Lung (tissue), 12 donors: Measurements from ENCODE around the gene MYPN. TPM values are rescaled to one million over a fixed set of nuclear protein-coding genes. Genes with fewer than 3 reads are reported as not detected.
A peak's percentile ranks its signal among the peaks of the same experiment; 100 is the strongest.

Experiments
- ATAC-seq: fragments of 200-7000 bp; cut with Tn5 transposase; one replicate; pipeline ENCODE4 v1.9.1; 2020; ENCODE audit warnings: moderate number of reproducible peaks; ENCODE audit not compliant: insufficient read depth, low FRiP score
- DNase-seq, 3 donors: peaks; one replicate each; pipeline ENCODE4 v3.0.0-alpha.2; 2013 to 2017
- H3K27ac ChIP-seq, 2 donors: one replicate each; pipeline ENCODE4 v1.5.1; 2013; ENCODE audit warnings: mild to moderate bottlenecking in 2 of 2, moderate library complexity in 2 of 2, control low read depth in 1 of 2, inconsistent platforms in 1 of 2, low read depth in 1 of 2, low read length in 1 of 2
- H3K27me3 ChIP-seq, 3 donors: one replicate each; pipeline ENCODE4 v1.5.1; 2013; ENCODE audit warnings: low read length in 2 of 3; ENCODE audit not compliant: control insufficient read depth in 3 of 3, insufficient read depth in 3 of 3
- H3K36me3 ChIP-seq, 4 donors: one replicate each; pipeline ENCODE4 v1.5.1; 2013; ENCODE audit warnings: low read length in 4 of 4, mild to moderate bottlenecking in 1 of 4, moderate library complexity in 1 of 4; ENCODE audit not compliant: control insufficient read depth in 4 of 4, insufficient read depth in 4 of 4
- H3K4me1 ChIP-seq, 5 donors: one replicate each; pipeline ENCODE4 v1.5.1; 2013; ENCODE audit warnings: low read length in 5 of 5, mild to moderate bottlenecking in 2 of 5, moderate library complexity in 1 of 5; ENCODE audit not compliant: control insufficient read depth in 5 of 5, insufficient read depth in 5 of 5
- H3K4me3 ChIP-seq: one replicate; pipeline ENCODE4 v1.5.1; 2013; ENCODE audit warnings: mild to moderate bottlenecking, control low read depth, moderate library complexity
- H3K9ac ChIP-seq, 2 donors: one replicate each; pipeline ENCODE4 v1.5.1; 2013; ENCODE audit warnings: low read length in 2 of 2, control low read depth in 1 of 2; ENCODE audit not compliant: insufficient read depth in 1 of 2
- H3K9me3 ChIP-seq, 4 donors: one replicate each; pipeline ENCODE4 v1.5.1; 2013; ENCODE audit warnings: low read length in 3 of 4, mild to moderate bottlenecking in 1 of 4, moderate library complexity in 1 of 4; ENCODE audit not compliant: control insufficient read depth in 4 of 4, insufficient read depth in 3 of 4
- WGBS, 2 donors: extraction: QIAGEN DNeasy Blood & Tissue Kit; methylation state at CpG; one replicate each; pipeline ENCODE4 v1.1.7; 2013; 5-methylcytosine and 5-hydroxymethylcytosine counted together
- polyA plus RNA-seq, 2 donors: library from polyadenylated mRNA; stranded (reverse); fragments of 200-250 nt; gene quantifications; one replicate each; pipeline ENCODE4 v1.2.1, GENCODE V29; 2013
- total RNA-seq, 2 donors: library from RNA; depleted of rRNA in 1 of 2; stranded (reverse); fragments of >200 nt in 1 of 2; gene quantifications; one replicate each; pipeline ENCODE4 v1.2.1, GENCODE V29; 2014 to 2021
- TF ChIP-seq, protein P1 (sequence below): IDR thresholded peaks from 2 replicates; pipeline ENCODE4 v1.5.1; 2012; ENCODE audit warnings: mild to moderate bottlenecking; ENCODE audit errors: control extremely low read depth, extremely low read depth
- donor health status: control.
- donor health status: control.
- donor health status: Bipolar disorder and iron deficiency.
- donor health status: healthy.
- donor health status: DM: yes; HTN: yes; CAD: no.

The MYPN gene
- total and polyA plus RNA-seq, 4 donors, result 0.01 to 0.28 (median 0.04) TPM

DNA sequence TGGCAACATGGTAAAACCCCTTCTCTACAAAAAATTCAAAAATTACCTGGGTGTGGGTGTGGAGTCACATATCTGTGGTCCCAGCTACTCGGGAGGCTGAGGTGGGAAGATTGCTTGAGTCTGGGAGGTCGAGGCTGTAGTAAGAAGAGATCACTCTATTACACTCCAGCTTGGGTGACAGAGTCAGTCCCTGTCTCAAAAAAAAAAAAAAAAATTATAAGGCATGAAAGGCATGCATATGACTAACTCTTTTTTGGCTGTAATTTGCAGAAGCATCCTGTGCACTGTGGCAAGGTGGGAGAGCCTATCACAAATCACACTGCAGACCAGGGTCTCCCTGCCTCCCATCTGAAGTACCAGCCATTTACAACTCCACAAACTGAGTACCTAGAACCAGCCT lies 14.1 kb upstream of the MYPN start:
- H3K36me3 ChIP-seq, result no peaks in the 10 kb centered on the region
- no peaks in the 10 kb centered on the region for H3K9me3 ChIP-seq
- WGBS, 2 donors, result 70 to 87% methylated on average over 2 of the region's 2 CpGs
- H3K4me1 ChIP-seq, result peaks cover 0 to 2% (median 0%) of the 10 kb centered on the region in 5 donors
- no peak overlapping the region for H3K9ac ChIP-seq
- TF ChIP-seq, protein P1, sequence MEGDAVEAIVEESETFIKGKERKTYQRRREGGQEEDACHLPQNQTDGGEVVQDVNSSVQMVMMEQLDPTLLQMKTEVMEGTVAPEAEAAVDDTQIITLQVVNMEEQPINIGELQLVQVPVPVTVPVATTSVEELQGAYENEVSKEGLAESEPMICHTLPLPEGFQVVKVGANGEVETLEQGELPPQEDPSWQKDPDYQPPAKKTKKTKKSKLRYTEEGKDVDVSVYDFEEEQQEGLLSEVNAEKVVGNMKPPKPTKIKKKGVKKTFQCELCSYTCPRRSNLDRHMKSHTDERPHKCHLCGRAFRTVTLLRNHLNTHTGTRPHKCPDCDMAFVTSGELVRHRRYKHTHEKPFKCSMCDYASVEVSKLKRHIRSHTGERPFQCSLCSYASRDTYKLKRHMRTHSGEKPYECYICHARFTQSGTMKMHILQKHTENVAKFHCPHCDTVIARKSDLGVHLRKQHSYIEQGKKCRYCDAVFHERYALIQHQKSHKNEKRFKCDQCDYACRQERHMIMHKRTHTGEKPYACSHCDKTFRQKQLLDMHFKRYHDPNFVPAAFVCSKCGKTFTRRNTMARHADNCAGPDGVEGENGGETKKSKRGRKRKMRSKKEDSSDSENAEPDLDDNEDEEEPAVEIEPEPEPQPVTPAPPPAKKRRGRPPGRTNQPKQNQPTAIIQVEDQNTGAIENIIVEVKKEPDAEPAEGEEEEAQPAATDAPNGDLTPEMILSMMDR, result no peak
- ATAC-seq (no peak), DNase-seq (no peak)
- H3K27ac ChIP-seq, result peak overlapping the region in 1 of 2 donors; percentile 22
- H3K4me3 ChIP-seq, result no peak overlapping the region
- no peaks in the 10 kb centered on the region for H3K27me3 ChIP-seq

DNA sequence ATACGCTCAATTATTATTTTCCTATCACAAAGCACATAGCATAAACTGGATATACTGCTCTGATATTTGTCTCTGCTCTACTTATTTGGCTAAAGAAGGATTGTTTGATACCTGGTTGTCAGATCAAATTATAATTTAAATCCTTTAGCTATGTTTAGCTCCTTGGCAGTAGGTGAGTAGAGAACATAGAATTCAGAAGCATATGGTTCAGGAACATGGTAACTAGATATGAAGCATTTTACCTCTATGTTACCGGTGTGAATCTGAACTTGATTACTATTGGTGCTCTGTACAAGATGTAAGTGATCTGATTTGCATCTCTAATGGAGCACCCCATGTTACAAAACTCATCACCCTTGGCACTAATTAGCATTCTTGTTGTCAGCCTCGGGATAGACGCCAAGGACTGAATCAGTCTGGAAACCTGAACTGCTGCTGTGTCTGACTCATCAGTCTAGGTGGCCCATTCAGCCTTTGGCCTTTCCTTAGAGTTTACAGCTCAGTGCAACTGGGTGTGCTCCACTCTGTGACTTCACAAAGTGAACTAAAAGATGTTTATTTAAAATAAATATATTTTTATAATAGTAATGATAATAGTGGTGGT lies 12.3 kb upstream of the MYPN start:
- H3K4me3 ChIP-seq, result no peak overlapping the region
- H3K27me3 ChIP-seq, result no peaks in the 10 kb centered on the region
- TF ChIP-seq, protein P1, result no peak
- H3K9me3 ChIP-seq, result no peaks in the 10 kb centered on the region
- no peak for ATAC-seq
- no peak for DNase-seq
- H3K27ac ChIP-seq, result no peak overlapping the region
- H3K9ac ChIP-seq, result no peak overlapping the region
- H3K36me3 ChIP-seq, result no peaks in the 10 kb centered on the region
- H3K4me1 ChIP-seq, result peaks cover 0 to 4% (median 0%) of the 10 kb centered on the region in 5 donors
- WGBS, 2 donors, result 61 to 85% methylated on average over 4 of the region's 4 CpGs

DNA sequence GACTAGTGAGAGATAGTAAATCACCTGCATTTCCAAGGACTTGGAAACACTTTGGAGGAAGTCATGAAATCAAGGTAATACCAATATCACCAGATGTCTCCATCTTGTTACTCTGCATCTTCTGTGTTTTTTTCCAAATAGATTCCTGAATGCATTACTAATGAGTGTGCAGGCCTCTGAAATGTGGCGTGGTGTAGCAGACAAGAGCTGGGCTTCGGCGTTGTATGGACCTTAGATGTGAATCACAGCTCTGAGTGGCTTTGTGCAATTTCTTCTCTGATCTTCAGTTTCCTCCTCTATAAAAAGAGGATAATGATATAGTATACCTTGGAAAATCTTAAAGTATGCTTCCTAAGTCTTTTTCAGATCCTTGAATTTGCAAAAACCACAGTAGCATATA lies 9.6 kb upstream of the MYPN start:
- TF ChIP-seq, protein P1, result no peak
- no peak for ATAC-seq
- WGBS, 2 donors, result 96 to 99% methylated on average over 3 of the region's 3 CpGs

DNA sequence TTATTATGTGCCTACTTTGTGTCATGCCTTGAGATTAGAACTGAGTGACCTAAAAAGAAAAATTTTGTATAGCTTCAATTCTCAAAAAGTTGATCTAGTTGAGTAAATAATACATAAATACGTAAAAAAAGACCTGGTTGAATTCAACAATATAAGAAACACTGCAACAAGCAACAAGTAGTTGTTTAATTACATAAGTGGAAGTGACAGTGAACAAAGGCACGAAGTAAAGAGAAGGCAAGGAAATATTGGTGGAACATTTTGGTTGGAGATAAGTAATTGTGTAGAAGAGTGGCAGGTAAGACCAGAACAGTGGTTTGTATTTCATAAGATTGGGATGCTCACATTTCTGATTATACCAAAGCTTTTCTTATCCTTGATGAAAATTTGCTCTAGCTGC lies 8.2 kb upstream of the MYPN start:
- 84% methylated on average over 2 of the region's 2 CpGs for WGBS, 2 donors
- TF ChIP-seq, protein P1, result no peak
- H3K4me1 ChIP-seq, result peaks cover 0 to 2% (median 0%) of the 10 kb centered on the region in 5 donors

More for the DNA sequence above, 9.6 kb upstream of the MYPN start:
- no peak for DNase-seq
- Histone ChIP-seq H3K9me3 (no peaks in the 10 kb centered on the region), H3K27ac (peak overlapping the region in 1 of 2 donors; percentile 57), H3K4me1 (peaks cover 0 to 2% (median 0%) of the 10 kb centered on the region in 5 donors), H3K36me3 (no peaks in the 10 kb centered on the region), H3K9ac (no peak overlapping the region), H3K4me3 (no peak overlapping the region), H3K27me3 (no peaks in the 10 kb centered on the region)

More for the DNA sequence above, 8.2 kb upstream of the MYPN start:
- Histone ChIP-seq H3K9me3 (no peaks in the 10 kb centered on the region), H3K27me3 (no peaks in the 10 kb centered on the region), H3K9ac (no peak overlapping the region), H3K4me3 (no peak overlapping the region), H3K36me3 (no peaks in the 10 kb centered on the region), H3K27ac (no peak overlapping the region)
- DNase-seq, result no peak
- no peak for ATAC-seq
